Neutrophil (primary cell): ENCODE data around the gene ADD3.

Source experiments
- H3K27ac ChIP-seq: fragments of 200-600 bp; sonication (generic); 2 replicates; pipeline ENCODE4 v1.5.1; 2016; ENCODE audit warnings: mild to moderate bottlenecking, moderate library complexity
- H3K27me3 ChIP-seq: fragments of 200-600 bp; sonication (generic); 2 replicates; pipeline ENCODE4 v1.6.0; 2016; ENCODE audit warnings: mild to moderate bottlenecking
- H3K36me3 ChIP-seq: fragments of 200-600 bp; sonication (generic); 2 replicates; pipeline ENCODE4 v1.5.1; 2017
- H3K4me1 ChIP-seq, 2 experiments: fragments of 200-600 bp in 1 of 2; sonication (generic) in 1 of 2; 1 replicate in 1 of 2; 2 replicates in 1 of 2; pipeline versions ENCODE4 v1.5.1 to v1.6.1; 2013 to 2016; ENCODE audit warnings: low read depth in 1 of 2, low read length in 1 of 2, mild to moderate bottlenecking in 1 of 2, moderate library complexity in 1 of 2; ENCODE audit not compliant: control insufficient read depth in 1 of 2, insufficient read depth in 1 of 2
- H3K4me3 ChIP-seq, 2 experiments: fragments of 200-600 bp in 1 of 2; sonication (generic) in 1 of 2; 1 replicate in 1 of 2; 2 replicates in 1 of 2; pipeline ENCODE4 v1.5.1; 2013 to 2016; ENCODE audit warnings: low read depth in 1 of 2, low read length in 1 of 2, mild to moderate bottlenecking in 1 of 2, moderate library complexity in 1 of 2
- H3K9me3 ChIP-seq: fragments of 200-600 bp; sonication (generic); 2 replicates; pipeline ENCODE4 v1.5.1; 2016
- CTCF ChIP-seq: fragments of 200-600 bp; sonication (generic); IDR thresholded peaks from 2 replicates; pipeline ENCODE4 v1.5.1; 2016; ENCODE audit warnings: antibody characterized with exemption

ADD3 gene

GRCh38 chr10:110167149-110167548 is 159.4 kb downstream of the ADD3 start:
- peaks cover 15 to 26% of the 10 kb centered on the region in 2 experiments for H3K4me1 ChIP-seq
- no peak overlapping the region for H3K27ac ChIP-seq
- peaks cover 58% of the 10 kb centered on the region for H3K27me3 ChIP-seq
- no peaks in the 10 kb centered on the region for H3K9me3 ChIP-seq
- H3K36me3 ChIP-seq = no peaks in the 10 kb centered on the region
- H3K4me3 ChIP-seq = no peak overlapping the region
- TF ChIP-seq CTCF = no peak

DNA sequence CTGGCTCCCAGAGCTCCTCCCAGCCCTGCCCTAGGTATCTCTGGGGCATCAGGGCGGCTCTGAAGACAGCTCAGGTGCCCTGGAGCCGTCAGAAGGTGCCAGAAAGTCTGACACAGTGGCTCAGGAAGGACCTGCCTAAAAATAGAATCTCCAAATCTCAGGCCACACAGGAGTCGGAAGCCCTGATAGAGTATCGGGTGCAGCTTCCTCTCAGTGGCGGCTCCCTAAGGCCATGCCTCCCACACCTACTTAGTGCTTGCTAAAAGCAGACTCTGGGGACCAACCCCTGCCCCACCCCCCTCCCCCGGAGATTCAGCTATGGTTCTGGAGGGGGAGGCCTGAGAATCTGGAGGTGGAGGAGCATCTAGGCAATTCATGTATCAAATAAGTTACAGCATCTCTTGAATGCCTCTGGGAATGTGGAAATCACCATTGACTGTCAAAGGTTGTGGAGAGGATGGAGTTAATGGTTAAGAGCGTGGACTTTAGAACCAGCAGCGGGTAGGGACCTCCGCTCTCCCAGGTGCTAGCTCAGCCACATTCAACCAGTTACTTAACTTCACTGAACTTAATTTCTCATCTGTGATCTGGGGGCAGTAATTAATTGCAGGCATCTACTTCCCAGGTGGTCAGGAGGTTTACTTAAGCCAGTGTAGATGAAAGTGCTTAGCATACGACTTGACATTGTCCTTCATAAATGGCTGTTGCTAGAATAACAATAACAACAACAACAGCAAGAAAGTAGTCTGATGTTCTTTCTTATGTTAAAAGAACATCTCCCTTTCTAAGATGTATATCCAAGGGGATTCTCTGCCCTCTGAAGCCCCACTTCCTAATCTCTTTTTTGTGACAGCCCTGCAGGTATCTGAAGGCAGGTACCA is 161.1 kb downstream of the ADD3 start:
- Histone ChIP-seq H3K27ac (no peak overlapping the region), H3K9me3 (no peaks in the 10 kb centered on the region), H3K4me1 (peaks cover 4 to 15% of the 10 kb centered on the region in 2 experiments), H3K36me3 (no peaks in the 10 kb centered on the region), H3K4me3 (no peak overlapping the region), H3K27me3 (peaks cover 59% of the 10 kb centered on the region)
- TF ChIP-seq CTCF = no peak

DNA sequence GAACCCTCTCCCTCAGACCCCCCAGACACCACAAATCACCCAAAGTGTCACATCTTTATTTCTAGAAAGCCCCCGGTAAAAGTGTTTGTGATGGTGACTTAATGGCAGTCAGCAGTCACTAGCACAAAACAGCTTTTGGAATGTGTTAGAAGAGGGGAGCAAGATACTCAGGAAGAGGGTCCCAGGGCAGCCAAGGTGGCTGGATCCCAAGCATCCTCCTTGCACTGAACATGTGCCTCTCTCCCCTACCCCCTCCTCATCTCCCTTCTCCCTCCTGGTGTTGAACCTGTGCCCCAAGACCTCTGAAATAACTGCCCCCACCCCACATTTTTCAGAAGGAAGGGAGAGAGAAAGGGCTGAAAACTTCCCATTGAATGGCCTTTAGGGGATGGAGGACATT is 161.8 kb downstream of the ADD3 start:
- H3K36me3 ChIP-seq = no peaks in the 10 kb centered on the region
- no peak overlapping the region for H3K4me3 ChIP-seq
- H3K4me1 ChIP-seq = peaks cover 4 to 15% of the 10 kb centered on the region in 2 experiments
- H3K9me3 ChIP-seq = no peaks in the 10 kb centered on the region
- no peak overlapping the region for H3K27ac ChIP-seq
- H3K27me3 ChIP-seq = peaks cover 59% of the 10 kb centered on the region
- TF ChIP-seq CTCF = no peak

- Histone ChIP-seq H3K4me1 (peaks cover 4 to 15% of the 10 kb centered on the region in 2 experiments), H3K4me3 (no peak overlapping the region), H3K9me3 (no peaks in the 10 kb centered on the region), H3K36me3 (no peaks in the 10 kb centered on the region), H3K27ac (no peak overlapping the region), H3K27me3 (peaks cover 59% of the 10 kb centered on the region)
- no peak for TF ChIP-seq CTCF
Measured at GRCh38 chr10:110170142-110170971, 162.6 kb downstream of the ADD3 start.

GRCh38 chr10:110171032-110171431 is 163.2 kb downstream of the ADD3 start:
- Histone ChIP-seq H3K36me3 (no peaks in the 10 kb centered on the region), H3K27ac (no peak overlapping the region), H3K4me1 (peaks cover 8 to 18% of the 10 kb centered on the region in 2 experiments), H3K9me3 (no peaks in the 10 kb centered on the region), H3K27me3 (peaks cover 57% of the 10 kb centered on the region), H3K4me3 (no peak overlapping the region)
- TF ChIP-seq CTCF = no peak
